ENCODE measurements around the gene ENTPD8. TPM values are rescaled to one million over a fixed set of nuclear protein-coding genes. Genes with fewer than 3 reads are reported as not detected.

ENTPD8 gene
- total RNA-seq, 4 donors from 2014 or later, result 0.57 TPM; not detected in 3

DNA sequence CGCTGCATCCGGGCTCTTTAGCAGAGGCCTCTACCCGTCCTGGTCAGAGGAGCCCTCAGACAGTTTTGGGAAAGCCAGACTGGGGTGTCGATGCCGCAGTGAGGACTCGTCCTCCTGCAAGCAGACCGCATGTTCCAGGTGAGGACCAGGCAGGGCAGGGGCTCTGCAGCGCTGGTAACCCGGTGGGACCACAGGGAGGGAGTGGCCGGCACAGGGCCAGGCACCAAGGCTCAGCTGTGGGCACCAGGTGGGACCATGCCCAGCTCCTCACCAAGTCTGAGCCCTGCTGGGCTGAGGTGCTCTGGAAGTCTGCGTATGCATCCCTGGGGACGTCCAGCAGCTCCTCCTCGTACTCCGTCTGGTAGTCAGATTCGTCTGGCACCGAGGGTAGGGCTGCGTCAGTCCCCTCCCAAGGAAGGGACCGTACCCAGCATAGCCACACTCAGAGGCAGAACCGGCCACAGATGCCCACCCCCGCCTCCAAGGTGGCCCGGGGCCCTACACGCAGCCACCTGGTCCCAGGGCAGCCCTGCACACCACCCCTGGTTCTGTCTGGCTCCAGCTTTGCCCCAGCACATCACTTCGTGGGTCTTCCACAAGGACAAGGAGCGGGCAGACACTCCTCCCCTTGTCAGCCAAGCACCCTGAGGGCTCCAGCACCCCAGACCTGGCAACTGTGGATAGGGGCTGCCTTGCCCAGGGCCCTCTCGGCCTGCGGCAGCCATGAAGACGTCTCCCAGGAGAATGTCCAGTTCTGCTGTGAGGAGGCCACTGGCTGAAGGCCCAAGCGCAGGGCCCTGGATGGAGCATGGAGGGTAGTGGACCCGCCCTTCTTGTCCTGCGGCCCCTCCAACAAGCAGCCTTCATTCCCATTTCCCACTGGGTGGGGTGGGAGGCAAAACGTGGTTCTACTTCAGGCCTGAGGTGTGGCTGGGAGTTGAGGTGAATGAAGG lies 19.5 kb upstream of the ENTPD8 start:
- WGBS, 2 donors (ENCODE audit: low coverage in 1 of 2), result 87% methylated on average over 3 of the region's 31 CpGs; no CpG with 5 or more reads in 1 of the 2 donors
- no peak for ATAC-seq
- no peak for TF ChIP-seq POLR2A (IDR thresholded peaks at IDR 0.05)
- no peak for TF ChIP-seq EP300 (IDR thresholded peaks at IDR 0.05)
- no peak for TF ChIP-seq CTCF (IDR thresholded peaks at IDR 0.05)
- TF ChIP-seq POLR2AphosphoS5 (IDR thresholded peaks at IDR 0.05), result no peak
- no peaks in the 10 kb centered on the region for H3K9me3 ChIP-seq
- H3K27me3 ChIP-seq, result no peaks in the 10 kb centered on the region
- H3K4me3 ChIP-seq, result no peak overlapping the region
- peaks cover 0 to 58% (median 21%) of the 10 kb centered on the region in 3 donors for H3K4me1 ChIP-seq
- peak overlapping the region in 1 of 4 donors; percentile 80 for H3K27ac ChIP-seq
- peaks cover 0 to 37% of the 10 kb centered on the region in 2 donors for H3K36me3 ChIP-seq

DNA sequence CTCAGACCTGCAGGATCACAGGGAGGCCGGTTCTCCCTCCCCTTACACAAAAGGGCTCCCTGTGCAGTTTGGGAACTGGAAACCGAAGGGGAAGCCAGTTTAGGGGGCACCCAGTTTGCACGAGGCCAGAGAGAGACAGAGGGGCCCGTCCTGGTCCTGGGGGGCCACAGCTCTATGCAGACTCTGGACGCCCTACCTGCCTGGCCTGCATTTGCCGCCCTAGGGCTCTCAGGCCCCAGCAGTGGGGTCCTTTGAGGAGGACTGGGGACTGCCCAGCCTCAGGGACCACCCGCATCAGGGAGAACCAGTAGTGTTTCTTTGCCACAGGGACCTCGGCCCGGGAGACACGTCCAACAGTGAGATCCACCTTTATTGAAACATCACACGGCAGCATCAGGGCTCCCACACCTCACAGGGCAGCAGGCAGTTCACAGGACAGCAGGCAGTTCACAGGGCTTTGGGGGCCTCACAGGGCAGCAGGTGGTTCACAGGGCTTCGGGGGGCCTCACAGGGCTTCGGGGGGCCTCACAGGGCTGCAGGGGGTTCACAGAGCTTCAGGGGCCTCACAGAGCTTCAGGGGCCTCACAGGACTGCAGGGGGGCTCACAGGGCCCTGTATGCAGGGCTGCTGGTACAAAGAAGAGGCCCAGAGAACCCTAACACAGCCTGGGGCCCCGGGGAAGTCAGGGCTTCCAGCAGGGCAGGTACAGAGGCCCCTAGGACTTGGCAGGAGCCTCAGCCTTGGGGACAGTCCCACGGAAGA lies 18.6 kb upstream of the ENTPD8 start:
- no peak for TF ChIP-seq POLR2AphosphoS5 (IDR thresholded peaks at IDR 0.05)
- no peak for TF ChIP-seq CTCF (IDR thresholded peaks at IDR 0.05)
- TF ChIP-seq POLR2A (IDR thresholded peaks at IDR 0.05), result no peak
- TF ChIP-seq EP300 (IDR thresholded peaks at IDR 0.05), result no peak
- no peak for ATAC-seq
- Histone ChIP-seq H3K27ac (peak overlapping the region; percentile 7 to 80 (median 70)), H3K36me3 (peaks cover 0 to 44% of the 10 kb centered on the region in 2 donors), H3K9me3 (no peaks in the 10 kb centered on the region), H3K27me3 (no peaks in the 10 kb centered on the region), H3K4me3 (peak overlapping the region; percentile 26 to 74), H3K4me1 (peaks cover 0 to 67% (median 21%) of the 10 kb centered on the region in 3 donors)
- 43% methylated on average over 1 of the region's 15 CpGs; no CpG with 5 or more reads in 1 of the 2 donors for WGBS, 2 donors (ENCODE audit: low coverage in 1 of 2)

GRCh38 chr9:137459152-137459600 lies 18.0 kb upstream of the ENTPD8 start, which contains the start of gene NSMF:
Gene NSMF (minus strand): TSS chr9:137459334. CDS start chr9:137459102, 232 bp downstream.
- WGBS, 2 donors (ENCODE audit: low coverage in 1 of 2), result no CpG with 5 or more reads among the region's 62 CpGs
- H3K36me3 ChIP-seq, result peaks cover 0 to 44% of the 10 kb centered on the region in 2 donors
- H3K27ac ChIP-seq, result peak within 1 kb of the TSS; percentile 7 to 80 (median 70)
- H3K27me3 ChIP-seq, result no peaks in the 10 kb centered on the region
- ATAC-seq, result peak; percentile 88
- H3K4me3 ChIP-seq, result peak within 1 kb of the TSS; percentile 67 to 74
- TF ChIP-seq EP300 (IDR thresholded peaks at IDR 0.05) (no peak), CTCF (IDR thresholded peaks at IDR 0.05) (peak in 1 of 4 experiments; percentile 14), POLR2A (IDR thresholded peaks at IDR 0.05) (peak; percentile 75 to 92), POLR2AphosphoS5 (IDR thresholded peaks at IDR 0.05) (peak; percentile 45)
- H3K9me3 ChIP-seq, result no peaks in the 10 kb centered on the region
- peaks cover 0 to 73% (median 26%) of the 10 kb centered on the region in 3 donors for H3K4me1 ChIP-seq

- no peaks in the 10 kb centered on the region for H3K27me3 ChIP-seq
- peaks cover 0 to 39% of the 10 kb centered on the region in 2 donors for H3K36me3 ChIP-seq
- peak overlapping the region; percentile 67 to 74 for H3K4me3 ChIP-seq
- peak; percentile 29 for ATAC-seq
- peaks cover 0 to 79% (median 27%) of the 10 kb centered on the region in 3 donors for H3K4me1 ChIP-seq
- no peaks in the 10 kb centered on the region for H3K9me3 ChIP-seq
- peak overlapping the region; percentile 5 to 80 (median 70) for H3K27ac ChIP-seq
- WGBS, 2 donors (ENCODE audit: low coverage in 1 of 2), result no CpG with 5 or more reads among the region's 88 CpGs
- no peak for TF ChIP-seq POLR2A (IDR thresholded peaks at IDR 0.05)
- no peak for TF ChIP-seq CTCF (IDR thresholded peaks at IDR 0.05)
- no peak for TF ChIP-seq EP300 (IDR thresholded peaks at IDR 0.05)
- TF ChIP-seq POLR2AphosphoS5 (IDR thresholded peaks at IDR 0.05), result no peak
Measured at GRCh38 chr9:137458194-137459151, 17.3 kb upstream of the ENTPD8 start.

All from gastroesophageal sphincter (tissue), 4 donors.